COR-L47 (cell line): ENCODE results near the gene UBE2D3.
"Not testable (repeated sequence)": the region's sequence is repeated elsewhere in the genome, so short reads cannot be mapped to it uniquely, and the experiment has no call there.

Experiments
- DNase-seq: peaks from one replicate; lab custom pipeline; 2025; lab: John Stamatoyannopoulos, UW

Gene UBE2D3

DNA sequence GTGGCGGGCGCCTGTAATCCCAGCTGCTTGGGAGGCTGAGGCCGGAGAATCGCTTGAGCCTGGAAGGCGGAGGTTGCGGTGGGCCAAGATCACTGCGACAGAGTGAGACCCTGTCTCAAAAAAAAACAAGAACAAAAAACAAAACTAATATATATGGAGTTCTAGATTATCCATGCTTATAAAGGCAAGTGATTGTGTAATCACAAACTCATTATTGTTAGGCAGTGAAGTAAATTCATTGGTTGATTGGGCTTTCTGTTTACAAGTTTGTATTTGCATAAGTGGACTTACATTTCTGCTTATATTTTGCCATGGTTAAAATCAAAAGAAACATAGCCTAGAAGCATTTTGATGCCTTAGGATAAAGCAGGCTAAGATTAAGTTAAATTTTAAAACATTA lies 2.5 kb upstream of the UBE2D3 start:
- no peak for DNase-seq

DNA sequence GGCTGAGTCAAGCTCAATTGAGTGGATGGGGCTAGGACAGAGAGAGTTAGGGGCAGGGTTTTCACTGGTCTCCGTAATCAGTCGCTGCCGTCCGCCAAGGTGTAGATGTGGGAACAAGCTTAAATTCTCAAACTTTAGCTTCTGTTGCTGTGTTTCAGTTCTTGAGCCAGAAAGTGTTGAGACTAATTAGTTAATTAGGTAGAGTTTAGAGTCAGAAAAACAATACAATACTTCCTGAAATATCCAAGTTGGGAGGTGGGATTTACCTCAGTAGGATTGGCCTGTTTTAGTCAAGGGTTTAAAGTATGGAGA lies 1.1 kb upstream of the UBE2D3 start:
- no peak for DNase-seq

DNA sequence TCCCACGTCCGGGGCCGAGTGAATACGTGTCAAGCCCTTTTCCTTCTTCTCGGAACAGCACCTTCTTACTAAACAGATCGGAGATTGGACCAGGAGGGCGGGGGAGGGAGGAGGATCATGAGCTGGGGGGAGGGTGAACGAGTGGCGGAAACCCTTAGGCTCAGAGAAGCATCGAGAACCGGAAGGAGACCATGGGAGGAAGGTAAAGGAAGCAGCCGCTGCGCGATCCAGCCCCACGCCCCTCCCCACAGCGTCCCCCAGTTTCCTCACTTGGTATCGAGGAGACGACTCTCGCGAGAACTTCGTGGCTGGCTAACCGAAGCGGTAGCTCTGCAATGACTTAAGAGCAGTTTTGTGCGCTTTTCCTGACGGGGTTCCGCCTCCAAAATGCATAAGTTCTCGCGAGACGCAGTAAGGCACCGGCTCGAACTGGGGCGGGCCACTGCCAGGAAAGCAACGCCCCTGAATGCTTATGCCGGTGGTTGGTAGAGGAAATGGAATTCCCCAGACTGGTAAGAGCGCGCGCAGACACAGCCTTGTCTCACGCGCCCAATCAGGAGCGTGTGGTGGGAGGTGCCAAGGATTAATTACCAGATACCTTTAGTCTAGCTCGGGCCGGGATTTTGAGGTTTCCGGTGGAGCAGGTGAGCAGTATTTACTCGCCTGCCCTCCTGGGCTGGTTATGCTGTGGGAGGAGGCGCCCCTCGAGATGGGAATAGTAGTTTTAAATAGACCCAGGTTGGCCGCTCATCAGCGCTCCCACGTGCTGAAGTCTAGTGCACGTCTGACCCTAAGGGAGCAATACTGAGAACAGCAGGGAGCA lies 534 bp upstream of the UBE2D3 start:
- DNase-seq, result peak; percentile 100

DNA sequence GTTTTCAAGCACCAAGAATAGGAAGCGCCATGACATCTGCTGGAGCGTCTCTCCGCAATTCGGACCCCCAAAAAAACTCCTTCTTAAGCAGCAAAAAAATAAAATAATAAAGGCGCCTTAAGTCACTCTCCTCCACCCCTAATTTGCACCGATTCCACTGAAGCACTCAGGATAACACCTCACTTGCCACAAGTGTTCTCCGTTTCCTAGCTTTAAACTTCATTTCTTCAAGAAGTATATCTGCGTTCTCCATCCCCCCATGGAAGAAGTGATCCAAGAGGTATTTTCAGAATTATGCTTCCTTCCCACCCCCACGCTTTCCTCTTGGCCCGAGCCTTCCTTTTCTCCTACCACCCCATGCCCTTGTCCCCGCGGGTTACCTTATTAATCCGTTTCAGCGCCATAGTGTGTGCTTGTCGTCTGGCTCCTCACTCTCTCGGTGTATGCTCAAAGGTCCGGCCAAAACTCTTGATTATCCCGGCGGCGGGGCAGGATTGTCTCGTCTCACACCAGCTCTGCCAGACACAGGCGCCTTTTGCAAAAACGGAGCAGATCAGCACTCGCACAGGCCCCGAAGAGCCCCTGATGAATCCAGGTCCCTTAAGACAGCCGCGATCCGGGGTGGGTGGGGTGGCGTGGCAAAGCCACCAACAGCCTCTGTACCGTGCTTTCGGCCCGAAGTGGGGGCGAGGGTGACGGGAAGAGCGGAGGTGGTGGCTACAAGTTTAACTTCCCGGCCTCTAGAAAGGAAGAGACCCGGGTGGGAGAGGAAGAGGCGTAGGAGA lies 1.1 kb downstream of the UBE2D3 start:
- DNase-seq, result no peak

DNA sequence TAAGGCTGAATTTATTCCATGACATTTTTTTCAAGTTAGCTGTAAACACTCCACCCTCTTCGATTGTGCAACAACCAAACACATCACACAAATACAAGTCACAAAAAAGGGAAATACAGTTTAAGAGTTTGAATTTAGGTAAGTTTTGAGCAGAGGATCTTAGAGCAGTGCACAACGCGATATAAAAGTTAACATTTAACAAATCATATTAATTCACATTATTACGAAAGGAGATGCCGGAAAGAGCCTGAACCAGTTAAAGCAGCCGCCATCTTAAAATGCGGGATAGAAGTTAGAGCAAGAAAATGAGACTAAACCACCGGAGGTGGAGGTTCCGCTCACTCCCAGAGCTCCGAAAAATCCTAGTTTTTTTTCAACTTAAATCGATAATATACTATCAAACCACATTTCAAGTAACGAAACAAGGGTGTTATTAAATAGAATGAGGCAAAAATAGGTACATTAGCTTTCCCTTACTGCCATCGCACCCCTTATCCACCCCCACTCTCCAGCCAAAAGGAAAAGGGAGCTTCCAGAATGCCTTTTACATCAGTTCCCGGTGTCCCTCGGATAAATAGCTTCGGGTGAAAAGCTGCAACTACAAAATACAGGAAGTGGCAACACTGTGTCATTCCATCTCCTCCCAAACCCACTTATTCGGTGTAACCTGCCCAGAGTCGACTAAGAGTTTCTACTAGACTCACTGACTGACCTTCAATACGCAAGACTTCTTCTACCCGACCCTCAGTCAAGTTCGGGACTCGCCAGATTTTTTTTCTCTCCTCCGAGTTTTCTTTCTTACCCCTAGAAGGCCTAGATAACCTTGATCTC lies 1.9 kb downstream of the UBE2D3 start:
- DNase-seq, result peak; percentile 26

DNA sequence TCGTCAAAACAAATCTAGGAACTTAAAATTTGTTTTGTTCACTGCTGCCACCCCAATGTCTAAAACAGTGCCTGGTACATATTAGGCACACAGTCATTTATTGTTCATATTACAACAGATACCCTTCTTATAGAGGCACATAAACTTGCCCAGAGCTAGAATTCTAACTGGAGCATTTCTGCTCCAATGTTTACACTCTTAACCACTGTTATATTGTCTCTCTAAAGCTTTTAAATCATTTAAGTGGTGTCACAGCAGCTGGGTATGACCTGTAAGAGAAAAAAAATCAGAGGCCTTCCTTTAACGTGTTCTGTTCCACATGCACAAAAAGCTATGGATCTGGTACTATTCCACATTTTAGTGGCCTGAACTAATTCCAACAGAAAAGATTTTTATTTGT lies 3.0 kb downstream of the UBE2D3 start:
- no peak for DNase-seq

DNA sequence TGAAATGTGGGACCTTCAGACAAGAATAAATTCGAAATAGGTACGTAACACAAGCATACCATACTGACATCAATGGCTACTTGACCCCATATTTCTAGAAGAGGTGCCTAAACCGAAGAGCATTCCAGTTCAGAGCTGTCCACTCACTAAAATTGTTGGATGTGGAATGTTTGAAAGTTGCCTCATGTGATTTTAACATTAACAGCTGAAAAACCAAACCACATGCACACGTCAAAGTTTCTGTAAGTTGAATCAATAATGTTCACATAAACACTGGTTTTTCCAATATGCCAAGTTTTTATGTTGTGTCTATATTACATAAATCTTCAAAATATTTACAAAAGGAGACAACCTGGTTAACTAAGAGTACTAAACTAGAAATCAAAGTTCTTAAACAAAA lies 3.5 kb downstream of the UBE2D3 start:
- DNase-seq, result no peak

DNA sequence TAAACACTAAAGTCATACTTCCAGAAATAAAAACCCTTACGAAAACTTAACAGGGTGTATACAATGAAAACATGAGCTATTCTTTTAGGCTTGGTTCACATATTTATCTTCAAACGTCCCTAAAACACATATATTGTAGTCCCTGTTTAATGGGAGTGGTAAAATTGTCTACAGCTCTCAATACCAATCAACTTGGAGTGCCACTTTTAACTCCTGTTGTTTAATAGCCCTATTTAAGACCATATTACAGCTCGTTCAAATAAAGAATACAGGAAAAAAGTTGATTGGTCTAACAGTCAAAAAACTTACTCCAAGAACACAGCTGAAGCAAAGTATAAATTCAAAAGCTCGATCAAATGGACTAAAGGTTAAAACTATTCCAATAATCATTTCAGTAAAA lies 3.9 kb downstream of the UBE2D3 start:
- no peak for DNase-seq

DNA sequence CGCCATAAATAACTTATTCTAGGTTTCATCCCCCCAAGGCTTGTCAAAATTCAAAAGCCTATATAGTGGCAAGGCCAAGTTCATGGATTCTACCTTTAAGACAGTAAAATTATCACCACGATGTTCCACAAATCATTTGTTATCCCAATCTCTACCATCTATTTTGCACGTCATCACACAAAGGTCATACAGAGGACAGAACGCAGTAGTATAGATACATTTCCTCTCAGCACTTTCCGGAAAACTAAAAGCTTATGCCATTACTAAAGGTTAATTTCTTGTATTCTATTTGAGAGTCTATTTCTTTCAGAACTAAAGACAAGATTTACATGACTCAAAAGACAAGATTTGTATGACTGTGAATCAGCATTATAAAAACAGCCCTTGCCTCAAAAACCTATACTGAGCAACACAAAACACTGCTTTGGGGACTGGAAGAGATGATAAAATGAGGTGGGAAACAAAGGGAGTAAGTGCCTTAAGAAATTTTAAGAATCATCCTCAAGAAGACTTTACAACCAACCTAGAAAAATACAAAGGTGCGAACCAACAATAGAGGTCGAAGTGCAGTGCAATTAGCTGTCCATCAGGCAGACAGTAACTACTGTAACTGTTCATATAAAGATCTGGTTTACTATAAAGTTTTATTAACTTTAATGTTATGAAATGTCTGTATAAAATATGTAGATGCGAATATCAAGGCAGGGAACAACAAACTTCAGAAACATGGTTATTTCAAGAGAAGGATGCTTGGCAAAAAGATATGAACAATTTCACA lies 7.6 kb downstream of the UBE2D3 start:
- no peak for DNase-seq

DNA sequence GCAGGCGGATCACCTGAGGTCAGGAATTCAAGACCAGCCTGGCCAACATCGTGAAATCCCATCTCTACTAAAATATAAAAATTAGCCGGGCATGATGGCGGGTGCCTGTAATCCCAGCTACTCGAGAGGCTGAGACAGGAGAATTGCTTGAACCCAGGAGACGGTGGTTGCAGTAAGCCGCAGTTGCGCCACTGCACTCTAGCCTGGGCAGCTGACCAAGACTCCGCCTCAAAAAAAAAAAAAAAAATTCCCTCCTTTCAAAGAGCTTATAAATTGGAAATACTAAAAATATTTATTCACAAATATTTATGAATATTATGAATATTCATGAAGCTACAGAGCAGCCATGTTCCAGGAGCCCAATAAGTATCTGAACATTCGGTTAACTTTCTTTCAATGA lies 8.3 kb downstream of the UBE2D3 start:
- not testable (repeated sequence) for DNase-seq

DNA sequence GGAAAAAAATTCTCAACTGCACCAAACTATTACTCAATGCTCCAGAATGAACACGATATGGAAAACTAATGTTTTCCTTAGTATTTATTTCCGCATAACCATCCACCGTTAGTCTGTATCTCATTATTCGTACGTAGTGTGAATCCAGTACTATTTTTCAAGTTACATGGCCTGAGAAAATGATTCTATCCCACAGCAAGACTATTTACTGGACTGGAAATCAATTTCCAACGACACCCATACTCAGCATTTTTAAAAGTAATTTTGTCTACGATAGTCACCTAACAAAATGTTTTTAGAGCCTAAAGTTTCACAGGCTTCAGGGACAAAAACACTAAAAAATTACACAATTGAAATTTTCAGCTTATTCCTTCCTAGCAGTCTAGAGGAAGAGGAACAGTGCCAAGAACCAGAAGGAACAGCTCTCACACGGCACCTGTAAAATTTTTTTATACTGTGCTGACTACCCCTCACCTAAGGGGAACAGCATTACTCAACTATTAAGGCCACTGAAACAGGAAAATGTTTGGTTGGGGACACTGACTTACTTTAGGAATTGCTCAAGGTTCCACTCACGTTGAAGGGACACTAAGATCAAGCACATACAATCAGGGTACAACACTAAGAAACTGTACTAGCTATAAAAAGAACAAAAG lies 9.6 kb downstream of the UBE2D3 start:
- no peak for DNase-seq

DNA sequence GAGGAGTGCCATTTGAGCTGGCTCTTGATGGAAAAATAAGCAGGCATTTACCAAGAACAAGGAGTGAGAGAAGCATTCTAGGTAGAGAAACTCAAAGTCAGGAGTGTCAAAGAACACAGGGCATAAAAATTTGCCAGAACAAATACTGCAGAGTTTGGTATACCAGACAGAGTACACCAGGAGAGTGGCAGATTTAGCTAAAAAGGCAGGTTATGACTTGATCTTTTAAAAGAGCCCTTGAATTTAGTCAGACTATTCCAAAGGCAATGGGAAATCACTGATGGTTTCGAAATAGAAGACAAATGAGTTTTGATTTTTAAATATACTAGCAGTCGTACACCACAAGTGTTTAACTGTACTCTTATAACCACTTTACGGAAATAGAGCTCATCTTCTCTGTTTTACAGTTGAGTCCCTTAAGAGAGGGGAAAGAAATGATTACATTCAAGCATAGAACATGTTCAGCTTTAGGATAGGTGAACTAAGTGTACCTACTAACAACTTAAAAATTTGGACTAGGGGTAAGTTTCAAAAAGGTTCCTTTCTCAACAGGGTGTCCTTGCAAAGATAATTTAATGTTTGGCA lies 10.2 kb downstream of the UBE2D3 start:
- no peak for DNase-seq

DNA sequence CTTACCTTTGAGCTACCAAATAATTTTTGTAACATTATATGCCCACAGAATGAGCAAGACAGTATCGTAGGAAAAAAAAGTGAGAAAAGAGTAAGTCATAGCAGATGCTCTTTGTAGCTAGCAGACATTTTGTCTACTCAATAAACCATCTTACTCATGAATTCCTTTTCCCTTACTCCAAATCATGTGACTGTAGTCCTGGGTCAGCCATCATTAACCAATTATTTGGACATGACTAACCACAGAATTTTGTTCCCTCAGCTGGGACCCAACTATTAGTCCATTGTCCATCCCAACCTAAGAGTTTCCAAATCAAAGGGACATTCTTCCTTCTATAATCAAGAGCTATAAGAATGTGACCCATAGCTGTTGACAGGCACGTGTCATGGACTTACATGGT lies 11.4 kb downstream of the UBE2D3 start:
- no peak for DNase-seq

DNA sequence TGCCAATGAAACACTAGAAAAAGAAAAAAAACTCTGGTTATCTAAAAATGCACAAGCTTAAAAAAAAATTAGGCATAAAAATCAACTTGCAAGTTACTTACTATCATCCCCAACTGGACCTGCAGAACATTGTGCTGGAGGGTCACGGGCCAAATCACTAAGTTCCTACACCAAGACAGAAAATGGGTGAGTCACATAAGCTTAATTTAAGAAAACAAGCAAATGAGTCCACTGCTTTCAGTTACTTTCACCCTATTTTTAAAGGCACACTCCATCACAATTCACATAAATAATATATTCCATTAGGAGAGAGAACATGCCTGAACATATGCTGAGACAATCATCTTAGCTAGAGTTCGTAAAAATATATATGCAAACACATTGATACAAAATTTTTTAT lies 17.7 kb downstream of the UBE2D3 start:
- no peak for DNase-seq

DNA sequence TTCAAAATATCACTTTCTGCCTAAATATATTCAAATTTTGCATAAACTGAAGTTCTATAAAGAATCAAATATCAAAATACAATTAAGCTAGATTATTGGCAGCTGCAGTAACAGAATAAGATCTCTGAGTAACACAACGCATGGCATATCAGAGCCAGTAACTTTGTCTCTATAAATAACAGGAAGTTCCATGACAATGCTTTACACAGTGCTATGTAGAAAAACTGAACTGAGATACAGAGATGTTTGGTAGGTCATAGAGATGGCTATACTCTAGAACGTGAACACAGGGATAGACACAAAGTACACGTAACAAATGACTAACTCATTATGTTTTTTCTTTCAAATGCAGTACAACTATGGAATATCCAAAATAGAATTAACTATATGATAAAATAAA lies 18.2 kb downstream of the UBE2D3 start:
- no peak for DNase-seq

DNA sequence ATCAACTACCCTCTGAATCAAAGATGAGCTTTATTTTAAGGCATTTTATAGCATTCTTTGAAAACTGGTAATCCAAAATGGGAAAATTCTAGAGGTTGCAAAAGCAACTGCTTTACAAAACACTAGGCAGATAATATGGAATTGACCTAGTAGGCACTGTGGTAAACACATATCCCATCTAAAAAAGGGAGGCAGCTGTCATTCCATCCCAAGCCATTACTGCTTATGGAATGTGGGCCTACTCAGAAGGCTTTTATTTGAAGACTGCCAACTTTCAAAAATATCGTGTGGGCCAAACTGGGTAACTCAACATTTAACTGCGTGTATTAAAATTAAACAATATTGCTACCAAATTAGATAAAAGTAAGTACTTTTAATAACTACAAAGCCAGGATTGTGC lies 19.3 kb downstream of the UBE2D3 start:
- DNase-seq, result no peak

DNA sequence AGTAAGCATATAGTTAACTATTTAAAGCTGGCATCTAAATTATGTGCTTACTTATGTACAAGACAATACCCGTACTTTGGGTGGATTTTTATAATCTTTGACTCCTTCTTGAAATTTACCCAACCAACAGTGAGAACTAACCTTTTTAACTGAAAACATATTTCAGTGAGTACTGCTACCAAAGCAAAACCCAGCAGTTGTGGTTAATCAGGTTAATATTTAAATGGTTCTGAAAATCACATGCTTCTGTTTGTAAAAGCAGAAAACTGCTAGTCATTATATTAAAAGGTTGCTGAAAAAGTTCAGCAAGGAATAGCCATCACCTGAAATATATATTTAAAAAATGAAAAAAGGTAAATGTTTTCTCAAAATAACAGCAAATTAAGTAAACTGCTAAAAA lies 20.0 kb downstream of the UBE2D3 start:
- no peak for DNase-seq

DNA sequence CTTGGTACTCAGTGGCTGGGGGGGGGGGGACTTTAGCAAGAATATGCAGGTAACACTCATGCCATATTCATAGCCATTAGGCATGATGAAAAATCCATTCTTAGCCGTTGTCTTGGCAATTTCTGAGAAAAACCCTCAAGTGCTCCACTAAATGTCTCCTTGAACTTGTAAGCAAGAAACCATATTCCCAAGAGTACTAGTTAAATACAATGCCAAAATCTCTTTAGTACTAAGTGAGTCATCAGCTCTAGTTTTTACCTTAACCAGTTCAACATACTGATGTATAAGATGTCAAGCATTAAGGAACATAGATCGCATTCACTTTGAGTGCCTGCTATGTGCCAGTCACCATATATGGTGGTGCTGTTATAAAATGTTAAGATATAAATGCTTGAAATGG lies 27.5 kb downstream of the UBE2D3 start:
- no peak for DNase-seq

DNA sequence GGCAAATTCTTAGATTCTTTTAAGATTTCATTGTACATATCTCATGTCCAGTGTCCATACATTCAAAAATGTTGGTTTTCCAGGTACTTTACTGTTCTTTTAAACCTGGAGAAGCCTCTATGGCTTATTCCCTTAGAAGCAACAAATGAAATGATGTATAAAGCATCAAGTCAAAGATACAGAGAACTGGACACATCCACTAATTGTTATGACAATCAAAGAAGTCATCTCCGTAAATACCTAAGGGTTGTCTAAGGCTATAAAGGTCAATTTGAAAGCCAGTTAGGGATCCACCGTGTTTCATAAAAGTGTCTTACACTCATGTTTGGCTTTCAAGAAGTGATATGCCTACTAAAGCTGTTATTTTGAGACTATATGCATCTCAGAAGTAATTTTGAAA lies 32.4 kb downstream of the UBE2D3 start:
- no peak for DNase-seq

DNA sequence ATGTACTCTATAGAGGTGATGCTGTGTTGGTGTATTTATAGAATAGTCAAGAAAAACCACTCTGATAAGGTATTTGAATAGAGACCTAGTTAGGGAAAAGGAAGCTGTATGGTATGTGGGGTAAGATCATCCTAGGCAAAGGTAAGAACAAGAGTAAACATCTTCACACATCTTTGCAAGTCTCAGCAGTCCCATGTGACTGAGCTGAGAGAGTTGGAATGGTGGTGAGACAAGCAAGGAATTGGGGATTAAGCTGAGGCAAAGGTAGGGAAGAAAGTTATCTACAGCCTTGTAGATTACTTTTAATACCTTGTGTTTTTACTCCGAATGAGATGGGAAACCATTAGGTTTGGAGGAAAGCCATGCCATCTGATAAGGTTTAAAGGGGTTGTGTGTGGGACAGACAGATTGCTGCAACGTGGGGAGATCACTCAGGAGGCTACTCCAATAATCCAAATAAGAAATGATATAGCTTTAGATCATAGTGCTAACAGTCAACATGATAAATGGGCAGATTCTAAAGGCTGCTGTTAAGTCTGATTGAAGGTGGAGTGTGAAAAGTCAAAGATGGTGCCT lies 34.9 kb downstream of the UBE2D3 start:
- DNase-seq, result no peak

DNA sequence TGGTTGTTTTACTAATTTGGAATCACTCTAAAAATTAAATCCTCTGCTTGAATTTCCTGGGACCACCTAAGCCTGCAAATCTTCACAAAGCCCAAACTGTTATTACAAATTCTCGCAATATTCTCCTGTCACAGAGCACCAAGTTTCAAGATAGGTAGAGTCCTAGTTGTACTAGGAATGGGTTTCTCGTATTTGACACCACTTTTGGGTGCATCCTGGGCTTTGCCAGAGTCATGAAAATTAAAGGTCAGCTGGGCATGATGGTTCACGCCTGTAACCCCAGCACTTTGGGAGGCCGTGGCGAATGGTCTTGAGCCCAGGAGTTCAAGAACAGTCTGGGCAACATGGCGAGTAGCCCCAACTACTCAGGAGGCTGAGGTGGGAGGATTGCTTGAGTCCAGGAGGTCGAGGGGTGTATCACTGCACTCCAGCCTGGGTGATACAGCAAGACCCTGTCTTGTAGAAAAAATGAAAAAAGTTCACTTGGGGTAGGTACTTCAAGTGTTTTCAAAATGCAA lies 36.0 kb downstream of the UBE2D3 start:
- DNase-seq, result no peak
